Measurements from ENCODE around the gene OR2B2. TPM values are rescaled to one million over a fixed set of nuclear protein-coding genes. Genes with fewer than 3 reads are reported as not detected.
"Not testable (repeated sequence)": the region's sequence is repeated elsewhere in the genome, so short reads cannot be mapped to it uniquely, and the experiment has no call there.

The OR2B2 gene
- not detected for total RNA-seq
- long read RNA-seq, result 0 reads

- ATAC-seq (no peak), DNase-seq (no peak)
- intact Hi-C loops (cut with DNase I), result no loop called here
These were observed at the start of gene OR2B2 for GRCh38 chr6:27911956-27912446. Gene OR2B2 (minus strand): TSS chr6:27912396. CDS start chr6:27912319, 77 bp downstream.

GRCh38 chr6:27957516-27957915 is 45.3 kb upstream of the OR2B2 start:
- ATAC-seq (no peak), DNase-seq (no peak)
- intact Hi-C loops (cut with DNase I), result no loop called here

GRCh38 chr6:27956941-27957340 is 44.7 kb upstream of the OR2B2 start, which contains the start of gene OR2B6:
Gene OR2B6 (plus strand): TSS chr6:27957241. CDS start chr6:27957241, 0 bp downstream.
- intact Hi-C loops (cut with DNase I), result no loop called here
- ATAC-seq (no peak), DNase-seq (no peak)

GRCh38 chr6:27951040-27951439 is 38.8 kb upstream of the OR2B2 start:
- intact Hi-C loops (cut with DNase I), result no loop called here
- no peak for DNase-seq
- no peak for ATAC-seq

GRCh38 chr6:27948237-27948636 is 36.0 kb upstream of the OR2B2 start:
- intact Hi-C loops (cut with DNase I), result no loop called here
- ATAC-seq (no peak), DNase-seq (no peak)

- intact Hi-C loops (cut with DNase I); ATAC-seq; DNase-seq: not testable (repeated sequence)
These were observed 30.9 kb upstream of the OR2B2 start for GRCh38 chr6:27943072-27943471.

GRCh38 chr6:27940766-27941165 is 28.6 kb upstream of the OR2B2 start:
- ATAC-seq (no peak), DNase-seq (no peak)
- intact Hi-C loops (cut with DNase I), result no loop called here

GRCh38 chr6:27931209-27931608 is 19.0 kb upstream of the OR2B2 start:
- ATAC-seq (no peak), DNase-seq (no peak)
- intact Hi-C loops (cut with DNase I), result no loop called here

- ATAC-seq; intact Hi-C loops (cut with DNase I): not testable (repeated sequence)
These were observed 17.7 kb upstream of the OR2B2 start for GRCh38 chr6:27929930-27930329.

GRCh38 chr6:27928041-27928440 is 15.8 kb upstream of the OR2B2 start:
- DNase-seq; intact Hi-C loops (cut with DNase I); ATAC-seq: not testable (repeated sequence)

More at GRCh38 chr6:27929930-27930329, 17.7 kb upstream of the OR2B2 start:
- not testable (repeated sequence) for DNase-seq

GRCh38 chr6:27924179-27924578 is 12.0 kb upstream of the OR2B2 start:
- DNase-seq (no peak), ATAC-seq (no peak)
- intact Hi-C loops (cut with DNase I), result no loop called here

- no peak for ATAC-seq
These were observed 10.8 kb upstream of the OR2B2 start for GRCh38 chr6:27922949-27923348.

GRCh38 chr6:27908017-27908416 is 4.2 kb downstream of the OR2B2 start:
- ATAC-seq, result no peak
- intact Hi-C loops (cut with DNase I), result loop anchor here in 1 of 2 donors (10.0 kb wide), 1 partner anchor 393 kb away; no protein-coding TSS in a partner anchor
- DNase-seq, result no peak

More at GRCh38 chr6:27922949-27923348, 10.8 kb upstream of the OR2B2 start:
- DNase-seq, result no peak
- intact Hi-C loops (cut with DNase I), result no loop called here

- ATAC-seq (peak; percentile 95 to 97), DNase-seq (peak; percentile 73)
- intact Hi-C loops (cut with DNase I), result loop anchor here in 1 of 2 donors (10.0 kb wide), 1 partner anchor 388 kb away; no protein-coding TSS in a partner anchor
These were observed 9.6 kb downstream of the OR2B2 start for GRCh38 chr6:27902335-27903314.

GRCh38 chr6:27901801-27902200 is 10.4 kb downstream of the OR2B2 start:
- intact Hi-C loops (cut with DNase I), result loop anchor here in 1 of 2 donors (10.0 kb wide), 1 partner anchor 387 kb away; no protein-coding TSS in a partner anchor
- no peak for ATAC-seq
- DNase-seq, result no peak

- intact Hi-C loops (cut with DNase I), result loop anchor here in 1 of 2 donors (10.0 kb wide), 1 partner anchor 385 kb away; no protein-coding TSS in a partner anchor
- ATAC-seq, DNase-seq: not testable (repeated sequence)
These were observed 12.0 kb downstream of the OR2B2 start for GRCh38 chr6:27900197-27900596.

- DNase-seq, result no peak
- no peak for ATAC-seq
- intact Hi-C loops (cut with DNase I), result loop anchor here (10.0 kb wide), 3 partner anchors 85 to 715 kb away; partner anchors contain the start of gene ZNF184 (in 1 of the 2)
These were observed 12.7 kb downstream of the OR2B2 start for GRCh38 chr6:27899543-27899942.

GRCh38 chr6:27897580-27898206 is 14.5 kb downstream of the OR2B2 start:
- intact Hi-C loops (cut with DNase I), result loop anchor here (10.0 kb wide), 3 partner anchors 83 to 713 kb away; partner anchors contain the start of gene ZNF184 (in 1 of the 2)
- ATAC-seq (no peak), DNase-seq (no peak)

- DNase-seq, result no peak
- no peak for ATAC-seq
- intact Hi-C loops (cut with DNase I), result loop anchor here (10.0 kb wide), 3 partner anchors 82 to 712 kb away; partner anchors contain the start of gene ZNF184 (in 1 of the 2)
These were observed 15.8 kb downstream of the OR2B2 start for GRCh38 chr6:27896398-27896796.
